ENCODE data around the gene SETD7. TPM values are rescaled to one million over a fixed set of nuclear protein-coding genes. Genes with fewer than 3 reads are reported as not detected.

The SETD7 gene
- polyA plus RNA-seq, 4 donors, result 2.7 to 17.1 (median 3.4) TPM

DNA sequence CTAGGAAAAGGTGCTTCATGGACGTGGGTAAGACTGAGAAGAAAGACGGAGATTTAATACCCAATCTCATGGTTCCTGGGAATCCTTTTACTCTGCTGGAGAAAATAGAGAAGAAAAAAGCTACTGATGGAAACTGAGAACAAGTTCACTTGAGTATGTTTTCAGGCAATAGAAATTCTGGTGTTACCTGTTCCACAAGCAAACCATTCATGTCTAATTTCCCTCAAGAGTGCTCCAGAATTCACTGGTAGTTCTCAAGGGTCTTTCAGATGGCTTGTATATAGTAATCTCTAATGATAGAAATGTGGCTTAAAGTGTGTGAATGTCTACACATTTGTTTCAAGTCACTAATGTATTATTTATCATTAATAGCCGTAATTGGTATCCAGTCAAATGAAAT, 22.5 kb downstream of the SETD7 start:
- 70 to 97% (median 79%) methylated on average over 3 of the region's 3 CpGs for WGBS, 3 donors
- DNase-seq (no peak), FAIRE-seq (no peak)
- H3K4me1 ChIP-seq (ENCODE audit: control insufficient read depth in 3 of 3, insufficient read depth in 2 of 3, low read depth in 1 of 3, low read length in 2 of 3), result peaks cover 0 to 1% (median 0%) of the 10 kb centered on the region in 3 donors
- peaks cover 0 to 2% (median 0%) of the 10 kb centered on the region in 3 donors for H3K36me3 ChIP-seq (ENCODE audit: control insufficient read depth in 3 of 3, insufficient read depth in 2 of 3, low read depth in 1 of 3, low read length in 3 of 3)
- H3K4me3 ChIP-seq (ENCODE audit: low read depth in 1 of 3, low read length in 3 of 3), result no peak overlapping the region
- no peaks in the 10 kb centered on the region for H3K27me3 ChIP-seq (ENCODE audit: control insufficient read depth in 3 of 3, insufficient read depth in 3 of 3, low read length in 3 of 3)
- no peaks in the 10 kb centered on the region for H3K9me3 ChIP-seq (ENCODE audit: control insufficient read depth in 2 of 2, insufficient read depth in 1 of 2, low read depth in 1 of 2, low read length in 1 of 2)
- H3K27ac ChIP-seq (ENCODE audit: low read depth in 1 of 3, low read length in 2 of 3), result no peak overlapping the region

- no peaks in the 10 kb centered on the region for H3K27me3 ChIP-seq (ENCODE audit: control insufficient read depth in 3 of 3, insufficient read depth in 3 of 3, low read length in 3 of 3)
- peaks cover 0 to 2% (median 0%) of the 10 kb centered on the region in 3 donors for H3K36me3 ChIP-seq (ENCODE audit: control insufficient read depth in 3 of 3, insufficient read depth in 2 of 3, low read depth in 1 of 3, low read length in 3 of 3)
- no peak overlapping the region for H3K4me3 ChIP-seq (ENCODE audit: low read depth in 1 of 3, low read length in 3 of 3)
- WGBS, 3 donors, result 82 to 92% (median 91%) methylated on average over 8 of the region's 8 CpGs
- DNase-seq (no peak), FAIRE-seq (no peak)
- no peaks in the 10 kb centered on the region for H3K9me3 ChIP-seq (ENCODE audit: control insufficient read depth in 2 of 2, insufficient read depth in 1 of 2, low read depth in 1 of 2, low read length in 1 of 2)
- H3K4me1 ChIP-seq (ENCODE audit: control insufficient read depth in 3 of 3, insufficient read depth in 2 of 3, low read depth in 1 of 3, low read length in 2 of 3), result peaks cover 0 to 4% (median 0%) of the 10 kb centered on the region in 3 donors
- H3K27ac ChIP-seq (ENCODE audit: low read depth in 1 of 3, low read length in 2 of 3), result no peak overlapping the region
Observed at GRCh38 chr4:139532947-139533346, 23.1 kb downstream of the SETD7 start.

DNA sequence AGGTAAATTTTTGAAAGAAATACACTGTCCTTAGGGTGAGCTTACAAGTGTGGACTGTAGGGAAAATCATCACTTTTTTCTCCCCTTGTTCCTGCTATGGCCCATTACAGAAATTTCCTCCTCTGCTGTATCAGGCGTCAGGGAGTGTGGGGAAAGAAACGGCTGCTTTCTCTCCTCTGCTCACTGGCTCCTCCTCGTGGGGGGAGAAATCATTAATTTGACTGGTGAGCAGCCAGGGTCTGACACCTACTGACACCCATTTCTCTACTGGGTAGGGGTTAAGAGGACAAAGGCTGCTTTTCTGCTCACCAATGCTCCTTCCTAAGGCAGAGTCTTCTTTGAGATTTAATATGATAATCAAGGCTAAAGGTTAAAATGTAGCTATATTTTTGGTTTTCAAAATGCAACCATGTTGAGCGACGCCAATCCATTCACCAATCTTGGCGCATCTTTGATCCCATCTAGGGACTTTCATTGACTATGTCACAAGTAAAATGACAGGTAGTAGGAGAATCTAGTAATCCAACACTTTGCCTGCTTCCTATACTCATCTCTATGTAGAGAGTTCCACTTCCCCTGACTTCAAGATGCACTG, 25.1 kb downstream of the SETD7 start:
- 51 to 55% (median 53%) methylated on average over 6 of the region's 6 CpGs for WGBS, 3 donors
- FAIRE-seq (no peak), DNase-seq (peak; percentile 63 to 71)
- peaks cover 0 to 2% (median 0%) of the 10 kb centered on the region in 3 donors for H3K36me3 ChIP-seq (ENCODE audit: control insufficient read depth in 3 of 3, insufficient read depth in 2 of 3, low read depth in 1 of 3, low read length in 3 of 3)
- no peak overlapping the region for H3K27ac ChIP-seq (ENCODE audit: low read depth in 1 of 3, low read length in 2 of 3)
- H3K4me1 ChIP-seq (ENCODE audit: control insufficient read depth in 3 of 3, insufficient read depth in 2 of 3, low read depth in 1 of 3, low read length in 2 of 3), result peaks cover 0 to 4% (median 0%) of the 10 kb centered on the region in 3 donors
- H3K4me3 ChIP-seq (ENCODE audit: low read depth in 1 of 3, low read length in 3 of 3), result no peak overlapping the region
- no peaks in the 10 kb centered on the region for H3K9me3 ChIP-seq (ENCODE audit: control insufficient read depth in 2 of 2, insufficient read depth in 1 of 2, low read depth in 1 of 2, low read length in 1 of 2)
- H3K27me3 ChIP-seq (ENCODE audit: control insufficient read depth in 3 of 3, insufficient read depth in 3 of 3, low read length in 3 of 3), result no peaks in the 10 kb centered on the region

DNA sequence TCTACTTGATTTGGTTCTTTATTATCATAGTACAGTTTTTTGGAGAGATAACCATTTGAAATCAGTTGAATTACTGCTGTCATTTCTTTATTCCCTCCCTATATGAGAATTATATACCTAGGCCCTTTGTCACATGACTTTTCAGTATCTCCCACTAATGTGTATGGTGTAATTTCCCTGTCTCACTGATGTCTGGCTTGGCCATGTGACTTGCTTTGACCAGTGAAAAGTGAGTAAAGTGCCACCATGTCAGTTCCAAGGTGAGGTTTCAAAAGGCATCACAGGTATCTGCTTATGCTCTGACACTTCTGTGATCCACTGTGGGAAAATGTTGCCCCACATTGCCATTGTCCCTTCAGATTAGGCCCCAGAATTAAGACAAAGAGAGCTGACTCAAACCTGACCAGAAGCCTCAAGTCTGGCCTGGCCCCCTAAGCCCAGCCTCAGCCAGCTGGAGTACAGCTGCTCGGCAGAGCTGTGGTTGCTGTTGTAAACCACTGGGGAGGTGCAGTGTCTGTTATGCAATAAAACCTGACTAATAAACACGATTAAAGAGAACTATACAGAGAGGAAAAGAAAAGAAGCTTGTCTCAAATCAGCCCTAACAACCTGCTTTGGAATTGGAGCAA, 27.5 kb downstream of the SETD7 start:
- DNase-seq, result peak; percentile 31 to 55
- 4 to 19% (median 15%) methylated on average over 2 of the region's 2 CpGs for WGBS, 3 donors
- no peak overlapping the region for H3K4me3 ChIP-seq (ENCODE audit: low read depth in 1 of 3, low read length in 3 of 3)
- H3K36me3 ChIP-seq (ENCODE audit: control insufficient read depth in 3 of 3, insufficient read depth in 2 of 3, low read depth in 1 of 3, low read length in 3 of 3), result peaks cover 0 to 4% (median 2%) of the 10 kb centered on the region in 3 donors
- peak overlapping the region in 2 of 3 donors; percentile 18 to 44 for H3K27ac ChIP-seq (ENCODE audit: low read depth in 1 of 3, low read length in 2 of 3)
- H3K9me3 ChIP-seq (ENCODE audit: control insufficient read depth in 2 of 2, insufficient read depth in 1 of 2, low read depth in 1 of 2, low read length in 1 of 2), result no peaks in the 10 kb centered on the region
- H3K4me1 ChIP-seq (ENCODE audit: control insufficient read depth in 3 of 3, insufficient read depth in 2 of 3, low read depth in 1 of 3, low read length in 2 of 3), result peaks cover 0 to 4% (median 0%) of the 10 kb centered on the region in 3 donors
- FAIRE-seq, result no peak
- no peaks in the 10 kb centered on the region for H3K27me3 ChIP-seq (ENCODE audit: control insufficient read depth in 3 of 3, insufficient read depth in 3 of 3, low read length in 3 of 3)

DNA sequence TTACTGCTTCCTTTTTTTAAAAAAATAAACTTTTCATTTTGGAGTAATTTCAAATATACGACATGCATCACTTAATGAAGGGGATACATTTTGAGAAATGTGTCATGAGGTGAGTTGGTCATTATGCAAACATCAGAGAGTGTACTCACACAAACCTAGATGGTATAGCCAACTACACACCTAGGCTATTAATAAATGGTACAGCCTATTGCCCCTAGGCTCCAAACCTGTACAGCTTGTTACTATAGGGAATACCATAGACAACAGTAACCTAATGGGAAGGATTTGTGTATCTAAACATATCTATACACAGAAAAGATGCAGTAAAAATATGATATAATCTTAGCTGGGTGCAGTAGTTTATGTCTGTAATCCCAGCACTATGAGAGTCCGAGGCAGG, 29.1 kb downstream of the SETD7 start:
- Histone ChIP-seq H3K36me3 (ENCODE audit: control insufficient read depth in 3 of 3, insufficient read depth in 2 of 3, low read depth in 1 of 3, low read length in 3 of 3) (peaks cover 0 to 4% (median under 1%) of the 10 kb centered on the region in 3 donors), H3K4me1 (ENCODE audit: control insufficient read depth in 3 of 3, insufficient read depth in 2 of 3, low read depth in 1 of 3, low read length in 2 of 3) (peaks cover 0 to 4% (median 2%) of the 10 kb centered on the region in 3 donors), H3K4me3 (ENCODE audit: low read depth in 1 of 3, low read length in 3 of 3) (no peak overlapping the region), H3K9me3 (ENCODE audit: control insufficient read depth in 2 of 2, insufficient read depth in 1 of 2, low read depth in 1 of 2, low read length in 1 of 2) (no peaks in the 10 kb centered on the region), H3K27me3 (ENCODE audit: control insufficient read depth in 3 of 3, insufficient read depth in 3 of 3, low read length in 3 of 3) (no peaks in the 10 kb centered on the region), H3K27ac (ENCODE audit: low read depth in 1 of 3, low read length in 2 of 3) (no peak overlapping the region)
- DNase-seq, result no peak
- 90 to 96% (median 95%) methylated on average over 2 of the region's 2 CpGs for WGBS, 3 donors
- FAIRE-seq, result no peak

- DNase-seq (peak in 1 of 2 donors; percentile 6), FAIRE-seq (no peak)
- H3K27me3 ChIP-seq (ENCODE audit: control insufficient read depth in 3 of 3, insufficient read depth in 3 of 3, low read length in 3 of 3), result no peaks in the 10 kb centered on the region
- H3K27ac ChIP-seq (ENCODE audit: low read depth in 1 of 3, low read length in 2 of 3), result no peak overlapping the region
- H3K4me3 ChIP-seq (ENCODE audit: low read depth in 1 of 3, low read length in 3 of 3), result no peak overlapping the region
- no peaks in the 10 kb centered on the region for H3K9me3 ChIP-seq (ENCODE audit: control insufficient read depth in 2 of 2, insufficient read depth in 1 of 2, low read depth in 1 of 2, low read length in 1 of 2)
- peaks cover 0 to 9% (median 4%) of the 10 kb centered on the region in 3 donors for H3K36me3 ChIP-seq (ENCODE audit: control insufficient read depth in 3 of 3, insufficient read depth in 2 of 3, low read depth in 1 of 3, low read length in 3 of 3)
- 32 to 47% (median 44%) methylated on average over 2 of the region's 2 CpGs for WGBS, 3 donors
- H3K4me1 ChIP-seq (ENCODE audit: control insufficient read depth in 3 of 3, insufficient read depth in 2 of 3, low read depth in 1 of 3, low read length in 2 of 3), result peaks cover 0 to 4% (median 2%) of the 10 kb centered on the region in 3 donors
Observed at GRCh38 chr4:139525414-139525813, 30.6 kb downstream of the SETD7 start.

- H3K27me3 ChIP-seq (ENCODE audit: control insufficient read depth in 3 of 3, insufficient read depth in 3 of 3, low read length in 3 of 3), result no peaks in the 10 kb centered on the region
- no peaks in the 10 kb centered on the region for H3K9me3 ChIP-seq (ENCODE audit: control insufficient read depth in 2 of 2, insufficient read depth in 1 of 2, low read depth in 1 of 2, low read length in 1 of 2)
- peaks cover 0 to 4% (median 2%) of the 10 kb centered on the region in 3 donors for H3K4me1 ChIP-seq (ENCODE audit: control insufficient read depth in 3 of 3, insufficient read depth in 2 of 3, low read depth in 1 of 3, low read length in 2 of 3)
- H3K4me3 ChIP-seq (ENCODE audit: low read depth in 1 of 3, low read length in 3 of 3), result no peak overlapping the region
- H3K27ac ChIP-seq (ENCODE audit: low read depth in 1 of 3, low read length in 2 of 3), result peak overlapping the region in 1 of 3 donors; percentile 65
- peaks cover 0 to 11% (median 4%) of the 10 kb centered on the region in 3 donors for H3K36me3 ChIP-seq (ENCODE audit: control insufficient read depth in 3 of 3, insufficient read depth in 2 of 3, low read depth in 1 of 3, low read length in 3 of 3)
- FAIRE-seq, result no peak
- 78 to 86% (median 83%) methylated on average over 4 of the region's 4 CpGs for WGBS, 3 donors
- DNase-seq, result no peak
Observed at GRCh38 chr4:139524062-139524631, 31.9 kb downstream of the SETD7 start.

DNA sequence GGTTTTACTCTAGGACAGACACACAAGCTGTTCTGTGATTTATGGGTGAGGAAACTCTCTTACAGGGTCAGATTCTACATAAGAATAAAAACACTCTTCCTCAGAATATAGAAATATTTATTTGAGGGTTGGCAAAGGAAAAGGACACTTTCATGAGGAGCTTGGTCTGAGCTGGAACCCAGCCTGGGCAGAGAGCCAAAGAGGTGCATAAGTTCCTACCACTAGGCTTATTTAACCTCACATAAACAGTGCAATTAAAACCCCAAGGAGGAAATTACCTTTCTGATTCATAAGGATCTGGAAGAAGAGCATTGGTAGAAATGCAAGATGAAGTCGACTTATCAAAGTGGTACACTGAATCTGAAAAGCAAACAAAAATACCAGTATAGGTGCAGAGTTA, 32.9 kb downstream of the SETD7 start:
- Histone ChIP-seq H3K27me3 (ENCODE audit: control insufficient read depth in 3 of 3, insufficient read depth in 3 of 3, low read length in 3 of 3) (no peaks in the 10 kb centered on the region), H3K4me1 (ENCODE audit: control insufficient read depth in 3 of 3, insufficient read depth in 2 of 3, low read depth in 1 of 3, low read length in 2 of 3) (peaks cover 0 to 2% (median 0%) of the 10 kb centered on the region in 3 donors), H3K4me3 (ENCODE audit: low read depth in 1 of 3, low read length in 3 of 3) (no peak overlapping the region), H3K36me3 (ENCODE audit: control insufficient read depth in 3 of 3, insufficient read depth in 2 of 3, low read depth in 1 of 3, low read length in 3 of 3) (peaks cover 0 to 14% (median 4%) of the 10 kb centered on the region in 3 donors), H3K27ac (ENCODE audit: low read depth in 1 of 3, low read length in 2 of 3) (no peak overlapping the region), H3K9me3 (ENCODE audit: control insufficient read depth in 2 of 2, insufficient read depth in 1 of 2, low read depth in 1 of 2, low read length in 1 of 2) (no peaks in the 10 kb centered on the region)
- DNase-seq (peak in 1 of 2 donors; percentile 7), FAIRE-seq (no peak)
- 41 to 73% (median 44%) methylated on average over 1 of the region's 1 CpG for WGBS, 3 donors
